Measurements from ENCODE around the gene PCCB. TPM values are rescaled to one million over a fixed set of nuclear protein-coding genes. Genes with fewer than 3 reads are reported as not detected.

Gene PCCB
- total and polyA plus RNA-seq, 8 donors, result 4.7 to 45.0 (median 21.8) TPM

- WGBS, 5 donors, result 43 to 72% (median 58%) methylated on average over 1 of the region's 1 CpG
- no peak for TF ChIP-seq EP300 (IDR thresholded peaks at IDR 0.05)
- no peak for TF ChIP-seq CTCF (IDR thresholded peaks at IDR 0.05)
- no peak for TF ChIP-seq POLR2A (IDR thresholded peaks at IDR 0.05)
- no peak for TF ChIP-seq POLR2AphosphoS5 (IDR thresholded peaks at IDR 0.05)
- H3K27ac ChIP-seq, result no peak overlapping the region
- intact Hi-C loops (cut with DNase I; ENCODE audit: low total_unique reads), result no loop called here
- peaks cover 13 to 23% (median 19%) of the 10 kb centered on the region in 4 donors for H3K4me1 ChIP-seq
- no peaks in the 10 kb centered on the region for H3K27me3 ChIP-seq
- H3K9me3 ChIP-seq, result no peaks in the 10 kb centered on the region
- H3K4me3 ChIP-seq, result no peak overlapping the region
- no peaks in the 10 kb centered on the region for H3K36me3 ChIP-seq
- DNase-seq, result no peak
Observed at GRCh38 chr3:136247436-136247835, 2.7 kb upstream of the PCCB start.

GRCh38 chr3:136247855-136248590, 2.1 kb upstream of the PCCB start:
- DNase-seq, result no peak
- H3K36me3 ChIP-seq, result no peaks in the 10 kb centered on the region
- no peak overlapping the region for H3K4me3 ChIP-seq
- intact Hi-C loops (cut with DNase I; ENCODE audit: low total_unique reads), result no loop called here
- no peaks in the 10 kb centered on the region for H3K9me3 ChIP-seq
- 88 to 92% (median 90%) methylated on average over 4 of the region's 4 CpGs for WGBS, 5 donors
- no peaks in the 10 kb centered on the region for H3K27me3 ChIP-seq
- TF ChIP-seq CTCF (IDR thresholded peaks at IDR 0.05), result no peak
- TF ChIP-seq POLR2AphosphoS5 (IDR thresholded peaks at IDR 0.05), result no peak
- no peak for TF ChIP-seq EP300 (IDR thresholded peaks at IDR 0.05)
- TF ChIP-seq POLR2A (IDR thresholded peaks at IDR 0.05), result no peak
- no peak overlapping the region for H3K27ac ChIP-seq
- peaks cover 13 to 23% (median 19%) of the 10 kb centered on the region in 4 donors for H3K4me1 ChIP-seq

GRCh38 chr3:136249091-136249490, 1.0 kb upstream of the PCCB start:
- no peak for TF ChIP-seq POLR2A (IDR thresholded peaks at IDR 0.05)
- TF ChIP-seq EP300 (IDR thresholded peaks at IDR 0.05), result no peak
- no peak for TF ChIP-seq POLR2AphosphoS5 (IDR thresholded peaks at IDR 0.05)
- no peak for TF ChIP-seq CTCF (IDR thresholded peaks at IDR 0.05)
- intact Hi-C loops (cut with DNase I; ENCODE audit: low total_unique reads), result no loop called here
- no peak overlapping the region for H3K27ac ChIP-seq
- H3K27me3 ChIP-seq, result no peaks in the 10 kb centered on the region
- DNase-seq, result no peak
- no peak overlapping the region for H3K4me3 ChIP-seq
- WGBS, 5 donors, result 90 to 96% (median 95%) methylated on average over 3 of the region's 3 CpGs
- no peaks in the 10 kb centered on the region for H3K36me3 ChIP-seq
- no peaks in the 10 kb centered on the region for H3K9me3 ChIP-seq
- H3K4me1 ChIP-seq, result peaks cover 13 to 23% (median 19%) of the 10 kb centered on the region in 4 donors

- 75 to 90% (median 84%) methylated on average over 6 of the region's 6 CpGs for WGBS, 5 donors
- Histone ChIP-seq H3K4me3 (peak overlapping the region; percentile 58 to 79 (median 60)), H3K27me3 (no peaks in the 10 kb centered on the region), H3K9me3 (no peaks in the 10 kb centered on the region), H3K36me3 (no peaks in the 10 kb centered on the region), H3K27ac (peak overlapping the region; percentile 92 to 97 (median 93)), H3K4me1 (peaks cover 13 to 23% (median 19%) of the 10 kb centered on the region in 4 donors)
- TF ChIP-seq POLR2A (IDR thresholded peaks at IDR 0.05), result no peak
- intact Hi-C loops (cut with DNase I; ENCODE audit: low total_unique reads), result no loop called here
- no peak for DNase-seq
Observed at GRCh38 chr3:136249593-136249992, 547 bp upstream of the PCCB start.

All from stomach (tissue), 9 donors.